Endothelial cell (in vitro differentiated cells): ENCODE results near the gene TRIM2. TPM values are rescaled to one million over a fixed set of nuclear protein-coding genes. Genes with fewer than 3 reads are reported as not detected.

Experiments used
- DNase-seq: peaks from one replicate; pipeline ENCODE4 v3.0.0; 2021; ENCODE audit warnings: low spot score
- H3K27ac Mint-ChIP-seq: one replicate; pipeline ENCODE4 v1.8.0; 2021; ENCODE audit warnings: mixed read lengths, inconsistent platforms; ENCODE audit not compliant: unreplicated experiment
- H3K27me3 Mint-ChIP-seq: one replicate; pipeline ENCODE4 v1.8.0; 2021; ENCODE audit warnings: mild to moderate bottlenecking, moderate library complexity, mixed read lengths, inconsistent platforms; ENCODE audit not compliant: unreplicated experiment
- H3K36me3 Mint-ChIP-seq: one replicate; pipeline ENCODE4 v1.8.0; 2021; ENCODE audit warnings: mild to moderate bottlenecking, low read depth, mixed read lengths, inconsistent platforms; ENCODE audit not compliant: unreplicated experiment
- H3K4me1 Mint-ChIP-seq: one replicate; pipeline ENCODE4 v1.8.0; 2021; ENCODE audit warnings: mild to moderate bottlenecking, mixed read lengths, inconsistent platforms; ENCODE audit not compliant: unreplicated experiment
- H3K4me3 Mint-ChIP-seq: one replicate; pipeline ENCODE4 v1.8.0; 2021; ENCODE audit warnings: mild to moderate bottlenecking, mixed read lengths, inconsistent platforms; ENCODE audit not compliant: unreplicated experiment
- H3K9me3 Mint-ChIP-seq: one replicate; pipeline ENCODE4 v1.8.0; 2021; ENCODE audit warnings: mixed read lengths, inconsistent platforms; ENCODE audit not compliant: unreplicated experiment
- CTCF ChIP-seq: fragments of 200-600 bp; sonication (generic); IDR thresholded peaks from one replicate; pipeline ENCODE4 v1.5.0; 2021; ENCODE audit warnings: antibody characterized with exemption; ENCODE audit not compliant: unreplicated experiment
- total RNA-seq: library from RNA; stranded (reverse); fragmentation: NEBNext Ultra II Directional; extraction: Animal tissue kit (Norgen Biotek cat#: 25700); gene quantifications from one replicate; pipeline ENCODE4 v1.2.1, GENCODE V29; 2021; ENCODE audit not compliant: unreplicated experiment

The TRIM2 gene
- total RNA-seq, 1 donor from 2014 or later, result 15.4 TPM

- peak overlapping the region; percentile 88 for H3K27ac Mint-ChIP-seq
- TF ChIP-seq CTCF, result no peak
- H3K9me3 Mint-ChIP-seq, result no peaks in the 10 kb centered on the region
- peaks cover 40% of the 10 kb centered on the region for H3K4me1 Mint-ChIP-seq
- no peaks in the 10 kb centered on the region for H3K36me3 Mint-ChIP-seq
- H3K27me3 Mint-ChIP-seq, result peaks cover 7% of the 10 kb centered on the region
- peak overlapping the region; percentile 39 for H3K4me3 Mint-ChIP-seq
- no peak for DNase-seq
Observed at GRCh38 chr4:153342751-153343552, 138.7 kb downstream of the TRIM2 start.

- peaks cover 40% of the 10 kb centered on the region for H3K4me1 Mint-ChIP-seq
- peak; percentile 95 for TF ChIP-seq CTCF
- H3K9me3 Mint-ChIP-seq, result no peaks in the 10 kb centered on the region
- peak within 1 kb of the TSS; percentile 92 for H3K4me3 Mint-ChIP-seq
- no peaks in the 10 kb centered on the region for H3K36me3 Mint-ChIP-seq
- H3K27ac Mint-ChIP-seq, result peak within 1 kb of the TSS; percentile 93
- peak; percentile 97 for DNase-seq
- H3K27me3 Mint-ChIP-seq, result peaks cover 7% of the 10 kb centered on the region
Observed at GRCh38 chr4:153344131-153345011, 140.1 kb downstream of the TRIM2 start, which contains the start of gene MND1. TSS of gene MND1 (plus strand) at chr4:153344688. CDS start at chr4:153344738, 50 bp downstream.

GRCh38 chr4:153345012-153345981 lies 141.1 kb downstream of the TRIM2 start:
- Mint-ChIP-seq H3K4me1 (peaks cover 40% of the 10 kb centered on the region), H3K36me3 (no peaks in the 10 kb centered on the region), H3K27me3 (peaks cover 7% of the 10 kb centered on the region), H3K27ac (peak overlapping the region; percentile 74), H3K9me3 (no peaks in the 10 kb centered on the region), H3K4me3 (peak overlapping the region; percentile 92)
- TF ChIP-seq CTCF, result no peak
- DNase-seq, result peak; percentile 43

GRCh38 chr4:153346031-153346430 lies 141.8 kb downstream of the TRIM2 start:
- H3K27me3 Mint-ChIP-seq, result peaks cover 7% of the 10 kb centered on the region
- peak overlapping the region; percentile 92 for H3K4me3 Mint-ChIP-seq
- peaks cover 35% of the 10 kb centered on the region for H3K4me1 Mint-ChIP-seq
- H3K27ac Mint-ChIP-seq, result no peak overlapping the region
- TF ChIP-seq CTCF, result no peak
- no peak for DNase-seq
- no peaks in the 10 kb centered on the region for H3K36me3 Mint-ChIP-seq
- H3K9me3 Mint-ChIP-seq, result no peaks in the 10 kb centered on the region
